Measurements from ENCODE around the gene OAF.
"Not testable (repeated sequence)": the region's sequence is repeated elsewhere in the genome, so short reads cannot be mapped to it uniquely, and the experiment has no call there.

The OAF gene

DNA sequence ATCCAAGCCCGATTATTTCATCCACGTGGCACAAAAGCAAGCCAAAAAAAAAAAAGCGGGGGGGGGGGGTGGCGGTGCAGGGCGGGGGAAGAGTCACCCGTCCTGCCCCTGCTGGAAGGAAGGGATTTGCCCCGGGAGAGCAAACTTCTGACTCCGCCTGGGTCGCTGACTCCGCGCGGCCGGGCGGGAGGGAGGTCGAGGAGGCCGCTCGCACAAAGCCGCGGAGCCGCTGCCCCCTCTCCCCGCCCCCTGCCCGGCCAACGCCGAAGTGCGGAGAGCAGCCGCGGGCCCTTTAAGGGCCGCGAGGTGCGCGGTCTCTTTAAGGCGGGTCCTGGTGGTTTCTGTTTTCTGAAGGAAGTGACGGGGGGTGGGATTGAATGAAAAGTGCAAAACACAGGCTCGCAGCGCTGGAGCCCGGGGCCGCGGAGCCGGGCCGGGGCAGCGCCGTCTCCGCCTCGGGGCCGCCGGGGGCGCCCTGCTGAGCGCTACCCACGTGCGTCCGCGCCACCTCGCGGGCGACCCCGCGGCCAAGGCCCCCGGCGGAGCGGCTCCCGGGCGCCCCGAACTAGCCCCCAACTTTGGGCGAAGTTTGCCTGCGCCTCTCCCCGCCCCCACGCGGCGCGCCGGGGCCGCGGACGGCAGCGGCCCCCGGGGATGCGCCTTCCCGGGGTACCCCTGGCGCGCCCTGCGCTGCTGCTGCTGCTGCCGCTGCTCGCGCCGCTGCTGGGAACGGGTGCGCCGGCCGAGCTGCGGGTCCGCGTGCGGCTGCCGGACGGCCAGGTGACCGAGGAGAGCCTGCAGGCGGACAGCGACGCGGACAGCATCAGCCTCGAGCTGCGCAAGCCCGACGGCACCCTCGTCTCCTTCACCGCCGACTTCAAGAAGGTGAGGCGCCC lies at the start of gene OAF:
TSS of gene OAF (plus strand) at position 407 of the 896 bp plus-strand sequence. CDS start at position 655, 248 bp downstream.
- no peak for DNase-seq

- DNase-seq, result no peak
Measured at GRCh38 chr11:120167659-120168058, 43.2 kb upstream of the OAF start.

DNA sequence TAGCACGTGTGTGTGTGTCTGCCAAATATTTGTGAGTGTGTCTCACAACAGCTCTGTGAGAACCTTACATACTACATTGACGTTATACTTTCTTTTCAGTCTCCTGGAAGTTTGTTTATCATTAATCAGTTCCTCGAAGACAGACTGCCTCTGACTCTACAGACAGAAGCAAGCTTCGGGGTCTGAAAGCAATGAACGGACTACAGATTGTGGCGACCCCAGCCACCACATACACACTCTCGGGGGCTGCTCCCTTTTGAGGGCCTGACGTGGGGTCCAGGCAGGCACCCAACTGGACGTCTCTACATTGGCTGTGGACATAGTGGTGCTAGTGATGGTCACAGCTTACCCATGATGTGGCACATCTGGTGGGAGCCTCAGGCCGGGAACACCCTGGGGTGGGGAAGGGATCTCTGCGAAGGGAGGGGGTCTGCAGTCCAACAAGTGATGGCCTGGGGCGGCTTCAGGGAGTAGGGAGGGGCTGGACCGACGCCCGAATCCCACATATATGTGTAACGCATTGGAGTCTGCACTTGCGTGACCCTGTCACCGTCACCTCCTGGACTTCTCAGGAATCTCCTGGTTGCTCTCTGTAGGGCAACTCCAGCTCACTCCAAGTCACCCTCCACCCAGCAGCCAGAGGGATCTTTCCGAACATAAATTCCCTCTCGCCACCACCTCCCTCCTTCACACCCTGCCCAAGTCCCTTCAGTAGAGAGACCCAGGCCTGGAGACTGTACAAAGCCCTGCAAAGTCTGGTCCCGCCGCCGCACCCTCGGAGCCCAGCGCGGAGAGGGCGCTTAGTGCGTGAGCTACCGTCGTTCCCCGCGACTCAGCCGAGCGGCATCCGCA lies 42.5 kb upstream of the OAF start:
- DNase-seq, result no peak

DNA sequence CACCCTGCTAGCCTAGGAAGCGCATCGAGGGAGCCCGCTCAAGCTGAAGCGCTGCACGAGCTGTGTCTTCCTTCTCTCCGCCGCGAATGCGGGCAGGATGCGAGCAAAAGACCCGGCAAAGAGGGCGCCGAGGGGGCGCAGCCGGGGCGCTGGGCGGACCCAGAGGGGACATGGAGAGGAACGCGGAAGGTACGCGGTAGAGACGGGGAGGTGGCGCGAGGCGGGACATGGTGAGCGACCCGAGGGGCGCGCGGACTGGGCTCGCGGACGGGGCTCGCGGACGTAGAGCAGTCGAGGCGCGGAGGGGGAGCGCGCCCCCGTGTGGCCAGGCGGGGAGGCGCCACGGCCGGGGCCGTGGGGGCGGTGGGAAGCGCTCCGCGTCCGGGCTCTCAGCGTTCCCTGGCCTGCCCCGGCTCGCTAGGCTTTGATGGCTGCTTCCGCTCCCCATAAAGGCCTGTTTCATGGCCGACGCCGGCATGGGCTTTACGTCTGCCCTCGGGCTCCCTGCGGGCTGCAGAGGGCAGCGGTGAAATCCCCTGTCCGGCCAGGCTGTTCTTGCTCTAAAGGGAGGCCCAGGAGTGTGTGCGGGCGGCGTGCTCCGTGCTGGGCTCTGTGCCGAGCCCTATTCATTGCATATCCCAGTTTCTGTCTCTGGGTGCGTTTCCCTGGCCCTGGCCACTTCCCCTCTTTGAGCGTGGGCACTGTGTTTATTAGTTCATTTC lies 41.7 kb upstream of the OAF start:
- DNase-seq, result no peak

DNA sequence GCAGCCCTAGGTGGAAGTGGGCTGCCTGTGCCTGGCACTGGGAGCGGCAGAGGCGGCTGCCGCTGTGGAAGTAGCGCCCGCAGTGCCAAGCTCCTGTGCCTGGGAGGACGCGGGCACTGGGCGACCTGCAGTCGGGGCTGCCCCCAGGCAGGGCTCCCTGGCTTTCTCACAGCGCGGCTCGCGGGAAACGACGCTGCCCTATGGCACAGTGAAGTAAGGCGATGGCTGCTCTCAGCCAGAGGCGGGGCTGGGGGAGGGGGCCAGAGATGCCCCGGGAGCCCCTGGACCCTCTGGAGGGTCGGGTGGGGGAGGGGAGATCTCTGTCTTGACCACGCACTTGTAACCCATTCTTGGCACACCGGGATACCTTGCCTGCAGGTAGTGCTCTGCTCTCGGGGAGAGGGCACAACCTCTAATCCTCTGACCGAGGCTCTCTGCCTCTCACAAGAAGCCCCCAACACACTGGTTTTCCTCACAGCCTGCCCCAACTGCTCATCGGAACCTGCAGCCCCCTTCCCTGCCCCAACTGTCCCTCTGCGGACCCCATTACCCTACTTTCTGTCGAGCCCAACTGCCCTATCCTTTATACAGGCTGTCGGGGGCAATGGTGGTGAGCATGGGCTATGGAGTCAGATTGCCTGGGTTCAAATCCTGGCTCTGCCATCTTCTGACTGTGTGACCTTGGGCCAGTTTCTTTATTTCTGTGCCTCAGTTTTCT lies 40.7 kb upstream of the OAF start:
- DNase-seq, result no peak

GRCh38 chr11:120170741-120171261 lies 40.0 kb upstream of the OAF start:
- DNase-seq, result no peak

DNA sequence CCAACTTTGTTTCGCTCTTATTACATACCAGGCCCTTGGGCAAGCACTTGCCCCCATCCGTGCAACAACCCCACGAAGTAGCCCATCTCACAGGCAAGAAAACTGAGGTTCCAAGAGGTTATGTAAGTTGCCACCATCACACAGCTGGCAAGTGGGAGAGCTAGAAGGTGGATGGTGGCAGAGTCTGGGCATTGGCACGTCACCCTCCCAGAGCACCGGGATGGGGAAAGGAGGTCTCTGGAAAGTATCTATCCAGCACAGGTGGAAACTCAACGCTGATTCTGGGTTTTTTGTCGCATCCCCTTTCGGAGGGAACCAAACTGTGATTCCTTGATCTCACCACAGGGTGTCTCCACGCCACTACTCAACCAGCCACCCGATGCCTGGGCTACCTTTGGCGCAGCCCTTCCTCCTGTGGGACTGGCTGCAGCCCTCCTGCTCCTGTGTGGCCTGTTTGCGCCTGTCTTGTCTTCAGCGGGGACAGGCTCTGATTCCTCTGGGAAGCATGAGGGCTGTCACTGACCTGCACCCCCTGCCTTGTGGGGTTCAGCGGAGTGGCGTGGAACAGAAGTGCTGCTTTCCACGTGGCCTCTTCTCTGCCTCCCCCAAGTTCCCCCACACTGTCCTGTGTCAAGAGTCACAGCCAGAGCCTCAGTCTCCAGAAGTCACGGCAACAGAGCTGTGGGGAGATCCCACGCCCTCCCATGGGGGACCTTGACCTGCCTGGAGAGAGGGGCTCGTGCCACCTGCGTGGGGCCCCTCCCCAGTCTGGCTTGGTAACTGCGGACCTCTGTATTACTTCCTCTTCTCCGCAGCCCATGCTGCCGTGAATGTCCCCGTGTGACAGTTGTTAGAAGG lies 38.5 kb upstream of the OAF start:
- no peak for DNase-seq

DNA sequence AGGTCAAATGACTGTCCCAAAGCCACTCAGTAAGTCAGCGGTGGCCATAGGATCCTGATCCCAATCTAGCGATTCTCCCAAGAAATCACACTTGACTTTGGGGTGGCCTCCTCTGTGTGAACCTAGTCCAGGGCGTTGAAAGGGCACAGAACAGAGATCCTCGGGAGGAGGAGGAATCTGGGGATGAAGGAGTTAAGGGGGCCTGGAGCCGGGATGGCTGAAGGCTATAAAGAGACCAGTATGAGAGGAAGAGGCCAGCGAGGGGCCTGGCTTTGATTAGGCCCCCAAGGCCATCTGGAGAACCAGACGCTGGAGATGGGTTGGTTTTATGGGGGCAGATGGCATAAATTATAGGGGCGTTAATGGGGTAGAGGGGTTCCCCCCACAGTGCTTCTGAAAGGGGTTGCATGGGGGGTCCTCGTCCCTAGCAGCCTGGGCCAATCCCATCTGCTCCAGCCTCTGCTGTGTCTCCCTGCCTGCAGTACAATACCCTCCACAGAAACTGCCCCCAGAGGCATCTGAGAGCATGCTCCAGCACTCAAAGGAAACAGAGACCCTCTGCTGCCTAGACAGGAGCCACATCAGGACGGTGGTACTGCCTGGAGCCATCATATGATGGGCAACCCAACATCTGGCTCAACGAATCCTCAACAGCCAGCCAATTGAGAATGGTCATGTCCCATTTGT lies 37.7 kb upstream of the OAF start:
- no peak for DNase-seq

DNA sequence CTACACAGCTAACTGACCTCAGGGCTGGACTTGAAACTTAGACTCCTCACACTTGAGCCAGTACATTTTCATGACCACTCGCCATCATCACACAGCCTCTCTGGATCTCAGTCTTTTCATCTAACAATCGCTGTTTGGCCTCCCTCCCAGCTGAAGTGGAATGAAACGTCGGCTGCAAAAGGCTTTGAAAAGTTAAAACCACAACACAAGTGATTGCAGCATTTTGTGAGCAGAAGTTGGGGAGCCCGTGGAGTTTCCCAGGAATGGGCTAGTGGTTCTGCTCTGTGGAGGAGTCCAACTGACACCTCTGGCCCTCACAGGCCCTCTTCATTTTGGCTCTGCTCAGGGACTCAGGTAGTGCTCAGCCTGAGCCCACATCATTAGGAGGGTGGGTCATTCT lies 37.0 kb upstream of the OAF start:
- DNase-seq, result no peak

DNA sequence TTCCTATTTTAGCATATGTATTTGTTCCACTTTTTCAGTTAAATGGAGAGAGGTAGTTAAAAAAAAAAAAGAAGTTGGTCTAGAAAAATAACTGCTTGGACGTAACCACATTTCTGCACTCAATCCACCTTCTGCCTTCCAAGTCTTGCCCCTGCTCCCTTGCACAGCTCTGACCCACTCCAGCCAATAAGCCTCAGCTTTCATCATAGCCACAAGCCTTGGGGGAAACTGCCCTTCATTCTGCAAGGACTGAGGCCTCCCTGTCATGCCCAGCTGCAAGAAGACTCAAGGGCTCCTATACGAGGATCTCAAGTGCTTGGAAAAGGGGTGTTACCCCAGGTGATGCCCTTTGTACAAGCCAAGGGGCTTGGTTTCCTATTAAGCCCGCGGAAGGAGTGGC lies 36.0 kb upstream of the OAF start:
- DNase-seq, result no peak

DNA sequence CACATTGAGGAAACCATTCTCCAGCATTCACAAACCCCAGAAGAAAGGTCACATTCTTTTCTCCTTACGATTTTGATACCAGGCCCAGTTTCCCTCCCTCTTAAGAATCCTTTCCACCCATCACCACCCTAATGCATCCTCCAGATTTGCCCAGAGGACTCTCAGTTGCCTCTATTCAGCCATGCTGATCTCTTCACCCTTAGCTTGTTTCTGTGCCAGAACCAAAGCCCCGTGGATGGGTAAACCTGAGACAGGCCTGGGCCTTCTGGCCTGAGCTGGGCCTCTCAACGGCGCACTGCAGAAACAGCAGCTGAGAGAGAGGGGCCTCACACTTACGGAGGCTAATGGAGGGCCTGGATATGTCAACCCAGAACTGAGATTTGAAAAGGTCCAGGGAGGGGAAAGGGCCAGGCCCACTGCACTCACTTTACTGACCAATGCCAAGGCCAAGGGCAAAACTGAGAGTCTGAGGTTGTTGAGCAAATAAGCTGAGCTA lies 32.2 kb upstream of the OAF start:
- no peak for DNase-seq

GRCh38 chr11:120179057-120179672 lies 31.7 kb upstream of the OAF start:
- DNase-seq, result no peak

DNA sequence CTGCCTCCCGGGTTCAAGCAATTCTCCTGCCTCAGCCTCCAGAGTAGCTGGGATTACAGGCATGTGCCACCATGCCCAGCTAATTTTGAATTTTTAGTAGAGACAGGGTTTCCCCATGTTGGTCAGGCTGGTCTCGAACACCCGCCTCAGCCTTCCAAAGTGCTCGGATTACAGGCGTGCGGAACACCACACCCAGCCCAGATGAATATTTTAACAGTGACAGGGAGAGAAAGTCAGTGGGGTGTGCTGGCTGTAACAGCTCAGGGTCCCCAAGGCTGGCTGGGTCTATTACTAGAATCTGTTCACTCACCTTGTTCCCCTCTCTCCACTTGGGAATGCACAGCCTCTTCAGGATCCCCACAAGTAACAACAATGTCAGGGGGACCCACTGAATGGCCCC lies 30.8 kb upstream of the OAF start:
- DNase-seq, result not testable (repeated sequence)

DNA sequence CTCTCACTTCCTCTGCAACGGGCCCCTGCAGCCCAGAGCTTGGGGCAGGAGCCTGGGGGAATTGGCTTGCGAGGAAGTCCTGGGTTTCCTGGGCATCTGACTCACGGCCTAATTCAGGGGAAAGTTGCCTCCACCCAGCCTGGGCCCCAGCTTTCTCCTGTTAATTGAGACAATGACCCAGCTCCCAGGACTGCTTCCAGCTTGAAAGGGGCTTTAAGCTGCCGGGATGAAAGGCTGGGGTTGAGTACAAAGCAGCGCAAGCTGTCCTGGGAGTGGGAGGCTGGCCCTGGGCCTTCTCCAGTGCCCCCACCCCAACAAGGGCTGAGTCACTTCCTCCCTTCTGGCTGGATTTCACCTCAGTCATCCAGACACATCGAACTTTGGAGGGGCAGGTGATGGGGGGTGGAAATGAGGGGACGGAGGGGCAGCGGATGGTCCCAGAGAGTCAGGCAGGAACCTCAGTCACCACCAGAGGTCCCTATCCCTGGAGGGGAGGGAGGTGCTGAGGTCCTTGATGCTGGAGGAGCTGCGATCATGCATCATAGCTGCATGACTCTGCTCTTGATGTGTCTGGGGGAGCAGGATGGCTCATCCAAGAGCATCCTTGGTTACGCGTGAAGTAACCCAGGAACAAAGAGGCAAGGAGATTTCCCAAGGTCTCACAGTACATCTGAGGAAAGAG lies 30.1 kb upstream of the OAF start:
- no peak for DNase-seq

GRCh38 chr11:120181376-120181975 lies 29.4 kb upstream of the OAF start:
- DNase-seq, result no peak

DNA sequence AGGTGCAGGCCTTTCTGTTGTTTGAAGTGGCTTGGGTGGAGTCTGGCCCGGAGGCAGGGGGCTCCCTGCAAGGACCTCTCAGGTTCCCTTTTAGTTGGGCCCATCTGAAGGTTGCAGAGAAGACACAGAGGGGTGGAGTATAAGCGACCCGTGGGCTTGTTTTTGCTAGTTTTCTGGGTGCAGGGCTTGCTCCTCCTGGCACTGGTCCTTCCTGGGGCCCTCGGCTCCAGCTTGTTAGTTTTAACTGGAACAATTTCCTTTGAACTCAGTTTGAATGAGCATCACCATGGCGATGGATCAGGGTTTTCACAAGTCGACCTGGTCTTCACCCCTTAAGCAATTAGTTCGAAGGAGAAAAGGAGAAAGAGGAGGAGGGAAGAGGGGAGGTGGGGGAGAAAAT lies 28.5 kb upstream of the OAF start:
- DNase-seq, result no peak

DNA sequence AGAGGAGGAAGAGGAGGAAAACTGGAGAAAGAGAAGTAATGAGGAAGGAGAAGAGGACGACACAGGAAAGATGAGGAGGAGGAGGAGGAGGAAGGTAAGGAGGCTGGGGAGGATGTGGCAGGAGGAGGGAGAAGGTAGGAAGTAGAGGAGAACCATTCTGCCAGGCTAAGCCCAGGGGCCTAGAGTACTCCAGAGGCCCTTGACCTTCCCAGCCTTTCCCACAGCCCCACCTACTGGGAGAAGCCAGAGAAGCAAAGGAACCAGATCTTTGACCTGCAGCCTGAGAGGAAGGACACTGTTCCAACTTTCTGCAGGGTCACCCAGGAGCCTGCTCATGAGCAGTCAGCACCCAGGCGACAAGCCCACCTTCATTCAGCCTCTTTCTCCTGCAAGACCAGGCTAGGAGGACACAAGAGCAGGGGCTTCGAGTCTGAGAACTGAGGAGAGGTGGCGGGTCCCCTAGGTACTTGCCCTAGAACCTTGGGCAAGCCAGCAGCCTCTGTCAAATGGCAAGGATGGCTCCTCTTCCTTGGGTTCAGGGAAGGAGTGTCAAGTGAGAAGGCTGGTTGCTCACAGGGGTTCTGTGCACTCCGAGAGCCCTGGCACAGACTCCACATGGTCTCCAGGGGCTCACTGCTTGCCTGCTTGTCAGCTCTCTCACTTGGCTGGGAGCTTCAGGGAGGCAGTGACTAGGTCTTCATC lies 27.9 kb upstream of the OAF start:
- no peak for DNase-seq

- no peak for DNase-seq
Measured at GRCh38 chr11:120183701-120184141, 27.1 kb upstream of the OAF start.
